Gastrocnemius medialis (tissue), 4 donors: Measurements from ENCODE around the gene EPHB2. TPM values are rescaled to one million over a fixed set of nuclear protein-coding genes. Genes with fewer than 3 reads are reported as not detected.

Experiments used
- ATAC-seq, 2 donors: fragments of 150-250 bp; one replicate each; pipeline ENCODE4 v1.9.1; 2016
- DNase-seq, 2 donors: peaks; one replicate each; pipeline ENCODE4 v3.0.0-alpha.2; 2019
- H3K27ac ChIP-seq, 4 donors: fragments of 200-600 bp; sonication (generic); 1 replicate in 1 of 4; 2 replicates in 3 of 4; pipeline ENCODE4 v1.5.1; 2016 to 2018; ENCODE audit warnings: mild to moderate bottlenecking in 2 of 4, moderate library complexity in 1 of 4
- H3K27me3 ChIP-seq, 3 donors: fragments of 200-600 bp; sonication (generic) in 2 of 3; 1 replicate in 1 of 3; 2 replicates in 2 of 3; pipeline versions ENCODE4 v1.5.1 to v1.6.0; 2016 to 2019; ENCODE audit warnings: mild to moderate bottlenecking in 1 of 3, moderate library complexity in 1 of 3
- H3K36me3 ChIP-seq, 2 donors: fragments of 200-600 bp; sonication (generic) in 1 of 2; one replicate each; pipeline ENCODE4 v1.5.1; 2017 to 2018
- H3K4me1 ChIP-seq, 2 donors: fragments of 200-600 bp; sonication (generic) in 1 of 2; one replicate each; pipeline ENCODE4 v1.5.1; 2016 to 2017; ENCODE audit warnings: mild to moderate bottlenecking in 2 of 2
- H3K4me3 ChIP-seq, 4 donors: fragments of 200-600 bp; sonication (generic) in 3 of 4; 1 replicate in 1 of 4; 2 replicates in 3 of 4; pipeline ENCODE4 v1.5.1; 2016 to 2019; ENCODE audit warnings: mild to moderate bottlenecking in 2 of 4
- H3K9me3 ChIP-seq, 3 donors: fragments of 200-600 bp; sonication (generic) in 2 of 3; 1 replicate in 1 of 3; 2 replicates in 2 of 3; pipeline ENCODE4 v1.5.1; 2016 to 2019
- CTCF ChIP-seq, 5 experiments: fragments of 450-650 bp in 3 of 5; fragments of 200-600 bp in 2 of 5; sonication (generic) in 2 of 5; IDR thresholded peaks in 4 of 5; conservative IDR thresholded peaks in 1 of 5; 1 replicate in 4 of 5; 2 replicates in 1 of 5; pipeline ENCODE4 v1.5.1; 2016 to 2019; ENCODE audit warnings: antibody characterized with exemption in 5 of 5, mild to moderate bottlenecking in 3 of 5, moderate library complexity in 3 of 5
- POLR2A ChIP-seq, 2 donors: fragments of 450-650 bp; IDR thresholded peaks; one replicate each; pipeline ENCODE4 v1.6.1; 2017; ENCODE audit warnings: antibody characterized with exemption in 2 of 2, mild to moderate bottlenecking in 2 of 2, moderate library complexity in 2 of 2
- in situ Hi-C, 4 donors: fragments of 200-750 bp; cut with MboI; loops; one replicate each; pipeline versions ENCODE4 v1.15.0 to v1.8.0; 2017; ENCODE audit warnings: low sequenced_read_pairs in 4 of 4
- intact Hi-C: fragments of 100-400 bp; cut with DNase I; formaldehyde crosslinking; loops from one replicate; pipeline ENCODE4 v1.15.1; 2023; ENCODE audit warnings: low total_unique reads
- total RNA-seq, 4 donors: library from RNA; depleted of rRNA; stranded (reverse); fragments of >200 nt; gene quantifications; one replicate each; pipeline versions ENCODE4 v1.1.0 to v1.2.3, GENCODE V29; 2016

Gene EPHB2
- total RNA-seq, 4 donors from 2014 or later = 0.07 to 0.58 (median 0.24) TPM; not detected in 1

GRCh38 chr1:22727873-22728272, 17.2 kb downstream of the EPHB2 start:
- Histone ChIP-seq H3K4me3 (no peak overlapping the region), H3K27me3 (peaks cover 0 to 3% (median 3%) of the 10 kb centered on the region in 3 donors), H3K9me3 (no peaks in the 10 kb centered on the region), H3K27ac (no peak overlapping the region), H3K36me3 (no peaks in the 10 kb centered on the region), H3K4me1 (no peaks in the 10 kb centered on the region)
- TF ChIP-seq POLR2A (IDR thresholded peaks at IDR 0.05) (no peak), CTCF (IDR thresholded peaks at IDR 0.05 in 4 of 5, conservative IDR thresholded peaks at IDR 0.05 in 1 of 5) (no peak)
- in situ Hi-C loops = no loop called here
- no peak for DNase-seq
- no peak for ATAC-seq
- intact Hi-C loops = no loop called here

GRCh38 chr1:22728751-22729399, 18.2 kb downstream of the EPHB2 start:
- H3K36me3 ChIP-seq = no peaks in the 10 kb centered on the region
- DNase-seq (no peak), ATAC-seq (no peak)
- no peak overlapping the region for H3K4me3 ChIP-seq
- H3K4me1 ChIP-seq = no peaks in the 10 kb centered on the region
- H3K27ac ChIP-seq = no peak overlapping the region
- TF ChIP-seq CTCF (IDR thresholded peaks at IDR 0.05 in 4 of 5, conservative IDR thresholded peaks at IDR 0.05 in 1 of 5) = no peak
- no peak for TF ChIP-seq POLR2A (IDR thresholded peaks at IDR 0.05)
- in situ Hi-C loops = no loop called here
- peaks cover 0 to 3% (median 0%) of the 10 kb centered on the region in 3 donors for H3K27me3 ChIP-seq
- intact Hi-C loops = no loop called here
- no peaks in the 10 kb centered on the region for H3K9me3 ChIP-seq

GRCh38 chr1:22729400-22729773, 18.7 kb downstream of the EPHB2 start:
- no peak for DNase-seq
- in situ Hi-C loops = no loop called here
- Histone ChIP-seq H3K4me3 (no peak overlapping the region), H3K9me3 (no peaks in the 10 kb centered on the region), H3K36me3 (no peaks in the 10 kb centered on the region), H3K27ac (no peak overlapping the region), H3K4me1 (no peaks in the 10 kb centered on the region), H3K27me3 (no peaks in the 10 kb centered on the region)
- no peak for ATAC-seq
- intact Hi-C loops = no loop called here
- TF ChIP-seq POLR2A (IDR thresholded peaks at IDR 0.05) (no peak), CTCF (IDR thresholded peaks at IDR 0.05 in 4 of 5, conservative IDR thresholded peaks at IDR 0.05 in 1 of 5) (no peak)

GRCh38 chr1:22729912-22730311, 19.3 kb downstream of the EPHB2 start:
- ATAC-seq (no peak), DNase-seq (no peak)
- no peak overlapping the region for H3K27ac ChIP-seq
- H3K9me3 ChIP-seq = no peaks in the 10 kb centered on the region
- no peak for TF ChIP-seq CTCF (IDR thresholded peaks at IDR 0.05 in 4 of 5, conservative IDR thresholded peaks at IDR 0.05 in 1 of 5)
- TF ChIP-seq POLR2A (IDR thresholded peaks at IDR 0.05) = no peak
- in situ Hi-C loops = no loop called here
- H3K4me1 ChIP-seq = no peaks in the 10 kb centered on the region
- H3K4me3 ChIP-seq = no peak overlapping the region
- intact Hi-C loops = no loop called here
- no peaks in the 10 kb centered on the region for H3K27me3 ChIP-seq
- no peaks in the 10 kb centered on the region for H3K36me3 ChIP-seq
